Stimulated activated CD8-positive, alpha-beta memory T cell treated with anti-CD3 and anti-CD28 coated beads, Interleukin-12 subunit alpha, Interleukin-12 subunit beta, amount 100 ng/mL, for 4 hours (primary cell): ENCODE measurements around the gene ID4.
"Not testable (repeated sequence)": the region's sequence is repeated elsewhere in the genome, so short reads cannot be mapped to it uniquely, and the experiment has no call there.

ENCODE experiments used
- DNase-seq: peaks from one replicate; pipeline ENCODE4 v3.0.0-alpha.2; 2020; ENCODE audit warnings: low read depth

The ID4 gene

DNA sequence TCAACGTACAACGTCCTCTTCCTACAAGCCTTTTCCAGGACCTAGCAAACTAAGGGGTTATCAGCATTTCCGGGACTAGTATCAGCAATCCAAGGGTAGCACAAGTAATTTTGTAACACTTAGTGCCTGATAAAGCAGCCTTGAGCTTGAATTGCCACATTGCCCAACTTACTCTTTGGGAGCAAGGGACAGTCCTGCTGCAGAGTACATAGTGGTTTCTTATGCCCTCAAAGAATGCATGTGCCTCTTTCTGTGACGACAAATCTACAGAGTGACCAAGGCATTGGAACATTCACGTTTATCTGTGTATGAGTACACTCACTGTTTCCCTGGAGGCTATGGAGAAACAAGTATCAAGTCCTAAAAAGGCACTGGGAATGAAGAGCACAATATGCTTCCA is 3.2 kb upstream of the ID4 start:
- DNase-seq: no peak

GRCh38 chr6:19834858-19835257 is 2.3 kb upstream of the ID4 start:
- no peak for DNase-seq

DNA sequence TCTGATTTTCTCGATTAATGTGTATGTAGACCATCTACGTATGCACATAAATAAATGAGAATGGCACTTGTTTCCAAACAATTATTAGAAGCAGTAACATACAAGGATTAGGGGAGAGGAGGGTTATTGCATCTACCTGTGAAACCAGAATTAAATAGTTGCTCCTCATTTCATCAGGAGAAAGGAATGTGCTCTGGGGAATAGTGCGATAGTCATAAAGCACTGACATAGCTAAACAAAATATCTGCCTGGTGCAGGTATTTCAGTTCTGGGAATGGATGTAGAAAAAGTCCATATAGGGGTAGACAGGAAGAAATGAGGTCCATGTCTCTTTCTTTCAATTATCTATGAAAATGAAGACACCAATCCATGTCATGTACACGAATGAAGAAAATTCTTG is 1.6 kb upstream of the ID4 start:
- no peak for DNase-seq

DNA sequence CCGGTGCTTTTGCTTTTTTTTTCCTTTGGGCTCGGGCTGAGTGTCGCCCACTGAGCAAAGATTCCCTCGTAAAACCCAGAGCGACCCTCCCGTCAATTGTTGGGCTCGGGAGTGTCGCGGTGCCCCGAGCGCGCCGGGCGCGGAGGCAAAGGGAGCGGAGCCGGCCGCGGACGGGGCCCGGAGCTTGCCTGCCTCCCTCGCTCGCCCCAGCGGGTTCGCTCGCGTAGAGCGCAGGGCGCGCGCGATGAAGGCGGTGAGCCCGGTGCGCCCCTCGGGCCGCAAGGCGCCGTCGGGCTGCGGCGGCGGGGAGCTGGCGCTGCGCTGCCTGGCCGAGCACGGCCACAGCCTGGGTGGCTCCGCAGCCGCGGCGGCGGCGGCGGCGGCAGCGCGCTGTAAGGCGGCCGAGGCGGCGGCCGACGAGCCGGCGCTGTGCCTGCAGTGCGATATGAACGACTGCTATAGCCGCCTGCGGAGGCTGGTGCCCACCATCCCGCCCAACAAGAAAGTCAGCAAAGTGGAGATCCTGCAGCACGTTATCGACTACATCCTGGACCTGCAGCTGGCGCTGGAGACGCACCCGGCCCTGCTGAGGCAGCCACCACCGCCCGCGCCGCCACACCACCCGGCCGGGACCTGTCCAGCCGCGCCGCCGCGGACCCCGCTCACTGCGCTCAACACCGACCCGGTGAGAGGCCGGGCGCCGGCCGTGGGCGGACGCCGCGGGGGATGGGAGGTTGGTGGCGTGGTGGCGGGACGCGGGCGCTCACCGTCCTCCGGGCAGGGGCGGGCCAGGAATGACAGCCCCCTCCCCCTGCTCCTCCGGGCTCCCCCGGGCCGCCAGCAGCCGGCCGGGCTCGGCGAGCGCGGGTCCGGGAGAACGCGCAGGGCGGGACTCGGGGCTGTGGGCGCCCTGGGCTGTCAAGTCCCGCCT is 606 bp downstream of the ID4 start:
- no peak for DNase-seq

GRCh38 chr6:19838442-19839236 is 1.5 kb downstream of the ID4 start:
- DNase-seq: no peak

DNA sequence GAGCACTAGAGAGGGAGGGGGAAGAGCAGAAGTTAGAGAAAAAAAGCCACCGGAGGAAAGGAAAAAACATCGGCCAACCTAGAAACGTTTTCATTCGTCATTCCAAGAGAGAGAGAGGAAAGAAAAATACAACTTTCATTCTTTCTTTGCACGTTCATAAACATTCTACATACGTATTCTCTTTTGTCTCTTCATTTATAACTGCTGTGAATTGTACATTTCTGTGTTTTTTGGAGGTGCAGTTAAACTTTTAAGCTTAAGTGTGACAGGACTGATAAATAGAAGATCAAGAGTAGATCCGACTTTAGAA is 2.0 kb downstream of the ID4 start:
- no peak for DNase-seq

GRCh38 chr6:19839788-19840187 is 2.6 kb downstream of the ID4 start:
- no peak for DNase-seq

DNA sequence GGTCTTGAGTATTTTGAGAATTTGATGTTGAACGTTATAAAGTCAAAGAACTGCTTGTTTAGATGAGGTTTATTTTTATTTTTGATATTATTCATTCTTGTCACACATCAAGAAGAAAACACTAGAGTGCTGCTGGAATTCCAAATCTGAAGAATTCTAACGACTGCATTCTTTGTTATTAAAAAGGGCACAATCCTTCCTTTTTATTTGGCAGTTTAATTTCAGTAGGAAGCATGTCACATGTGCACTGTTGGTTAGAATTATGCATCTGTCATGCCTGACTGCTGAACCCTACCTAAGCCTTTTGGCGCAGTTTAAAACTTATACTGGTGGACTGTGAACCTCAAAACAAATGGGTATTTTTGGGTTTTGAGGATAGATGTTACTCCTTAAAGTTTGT is 4.0 kb downstream of the ID4 start:
- DNase-seq: no peak

DNA sequence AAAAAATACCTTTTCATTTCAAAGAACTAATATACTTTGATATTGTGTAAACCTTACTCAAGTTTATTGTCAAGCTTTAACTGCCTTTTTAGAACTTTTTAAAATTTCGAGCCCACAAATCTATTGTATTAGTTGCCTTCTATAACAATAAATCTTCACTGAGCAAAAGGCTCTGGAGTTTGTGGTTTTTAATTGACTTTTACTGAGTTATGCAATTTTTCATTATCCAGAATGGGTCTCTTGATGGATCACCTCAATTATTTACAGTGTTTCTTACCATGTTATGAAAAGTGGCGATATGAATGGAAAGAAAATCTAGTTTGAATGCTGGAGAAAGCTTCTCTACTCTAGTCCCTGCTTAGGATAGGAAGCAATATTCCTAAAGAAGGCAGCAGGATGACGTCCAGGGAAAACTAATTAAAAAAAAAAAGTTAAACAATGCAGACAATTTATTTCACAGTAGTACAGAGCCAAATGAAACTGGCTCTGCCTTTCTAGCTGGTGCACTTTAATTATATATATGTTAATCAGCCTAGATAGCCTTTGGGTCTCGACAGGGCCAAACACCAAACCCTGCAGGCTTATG is 5.0 kb downstream of the ID4 start:
- no peak for DNase-seq

DNA sequence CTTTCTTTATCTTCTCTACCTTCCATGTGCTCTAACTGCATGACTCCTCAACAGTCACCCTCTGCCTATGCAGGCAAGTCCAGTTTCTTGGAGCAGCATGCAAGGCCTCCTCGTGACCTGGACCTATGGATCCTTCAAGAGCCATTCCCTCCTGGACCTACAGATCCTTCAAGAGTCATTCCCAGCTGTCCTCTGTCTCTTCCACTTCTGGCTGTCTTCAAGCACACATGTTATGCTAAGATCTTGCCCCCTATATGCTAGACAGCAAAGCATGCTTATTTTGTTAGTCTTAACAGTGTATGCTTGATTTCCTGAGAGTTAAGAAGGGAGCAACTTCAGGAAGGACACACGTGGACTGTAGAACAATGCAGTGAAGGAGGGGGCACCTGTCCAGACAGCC is 7.5 kb downstream of the ID4 start:
- DNase-seq: no peak

DNA sequence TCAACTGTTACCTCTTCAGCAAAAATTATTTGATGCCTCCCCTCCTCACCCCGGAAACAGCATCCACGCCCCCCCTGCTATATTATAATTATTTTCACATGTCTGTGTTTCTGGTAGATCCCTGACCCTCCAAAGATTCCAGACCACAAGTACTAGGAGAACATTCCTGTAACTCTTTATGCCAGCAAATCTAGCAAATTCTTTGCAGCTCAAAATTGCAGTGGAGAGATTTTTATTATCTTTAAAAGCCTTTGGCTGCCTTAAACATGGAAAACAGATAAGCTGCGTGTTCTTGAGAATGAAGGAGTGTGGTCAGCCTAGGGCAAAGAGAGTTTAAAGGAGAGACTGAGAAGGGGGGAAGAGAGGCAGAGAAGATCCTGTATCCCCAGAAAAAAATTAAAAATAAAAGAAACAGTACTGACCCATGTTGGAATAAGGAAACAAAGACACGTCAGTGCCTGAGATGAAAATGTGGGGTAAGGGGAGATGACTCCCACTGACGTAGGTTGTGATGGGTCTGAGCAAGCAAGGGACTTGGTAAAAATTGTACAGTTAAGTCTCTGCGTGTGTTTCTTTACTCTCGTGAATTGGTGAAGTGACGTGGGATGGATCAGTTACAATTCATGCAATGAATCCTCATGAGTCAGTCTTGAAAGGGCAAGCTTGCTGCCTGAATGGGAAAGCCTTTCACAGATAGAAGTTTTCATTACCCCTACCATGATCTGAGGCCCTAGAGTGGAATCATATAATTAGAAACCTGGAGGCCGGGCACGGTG is 8.3 kb downstream of the ID4 start:
- DNase-seq: no peak

GRCh38 chr6:19848465-19849029 is 11.4 kb downstream of the ID4 start:
- DNase-seq: no peak

- no peak for DNase-seq
These were observed 12.0 kb downstream of the ID4 start for GRCh38 chr6:19849196-19849595.

DNA sequence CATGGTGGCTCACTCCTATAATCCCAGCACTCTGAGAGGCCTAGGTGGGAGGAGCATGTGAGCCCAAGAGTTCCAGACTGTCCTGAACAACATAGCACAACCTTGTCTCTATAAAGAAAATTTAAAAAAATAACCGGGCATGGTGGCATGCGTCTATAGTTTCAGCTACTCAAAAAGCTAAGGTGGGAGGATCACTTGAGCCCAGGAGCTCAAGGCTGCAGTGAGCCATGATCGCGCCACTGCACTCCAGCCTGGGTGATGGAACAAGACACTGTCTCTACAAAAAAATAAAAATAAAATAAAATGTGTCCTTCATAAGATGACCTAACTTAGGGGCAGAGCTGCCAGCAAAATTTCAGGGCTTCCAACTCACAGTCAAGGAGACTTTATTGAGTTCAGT is 12.6 kb downstream of the ID4 start:
- no peak for DNase-seq

- DNase-seq: no peak
These were observed 14.3 kb downstream of the ID4 start for GRCh38 chr6:19851241-19852089.

- DNase-seq: no peak
These were observed 14.9 kb downstream of the ID4 start for GRCh38 chr6:19852090-19852457.

- no peak for DNase-seq
These were observed 15.8 kb downstream of the ID4 start for GRCh38 chr6:19852927-19853326.

DNA sequence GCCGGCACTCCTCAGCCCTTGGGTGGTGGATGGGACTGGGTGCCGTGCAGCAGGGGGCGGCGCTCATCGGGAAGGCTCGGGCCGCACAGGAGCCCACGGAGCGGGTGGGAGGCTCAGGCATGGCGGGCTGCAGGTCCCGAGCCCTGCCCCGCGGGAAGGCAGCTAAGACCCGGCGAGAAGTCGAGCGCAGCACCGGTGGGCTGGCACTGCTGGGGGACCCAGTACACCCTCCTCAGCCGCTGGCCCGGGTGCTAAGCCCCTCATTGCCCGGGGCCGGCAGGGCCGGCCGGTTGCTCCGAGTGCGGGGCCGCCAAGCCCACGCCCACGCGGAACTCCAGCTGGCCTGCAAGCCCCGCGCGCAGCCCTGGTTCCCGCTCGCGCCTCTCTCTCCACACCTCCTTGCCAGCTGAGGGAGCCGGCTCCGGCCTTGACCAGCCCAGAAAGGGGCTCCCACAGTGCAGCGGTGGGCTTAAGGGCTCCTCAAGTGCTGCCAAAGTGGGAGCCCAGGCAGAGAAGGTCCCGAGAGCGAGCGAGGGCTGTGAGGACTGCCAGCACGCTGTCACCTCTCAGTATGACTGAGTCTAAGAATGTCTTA is 17.3 kb downstream of the ID4 start:
- not testable (repeated sequence) for DNase-seq

DNA sequence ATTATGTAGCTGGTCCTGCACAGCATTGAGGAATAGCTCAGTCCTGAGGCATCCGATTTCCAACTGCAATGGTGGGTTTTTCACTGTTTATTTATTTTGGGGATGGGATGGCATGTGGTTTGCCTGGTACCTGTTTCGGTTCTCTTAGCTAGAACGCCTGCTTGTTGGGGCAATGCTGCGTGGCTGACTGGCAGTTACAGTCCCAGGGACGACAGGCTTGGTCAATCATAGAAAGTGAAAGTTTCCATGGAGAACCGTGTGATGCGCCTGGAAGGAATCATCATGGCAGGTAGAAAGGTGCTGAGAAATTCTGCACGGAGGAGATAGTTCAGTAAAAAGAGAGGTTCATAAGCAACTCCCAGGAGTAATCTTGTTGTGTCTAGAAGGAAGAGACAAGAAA is 18.4 kb downstream of the ID4 start:
- no peak for DNase-seq

GRCh38 chr6:19857139-19857538 is 20.0 kb downstream of the ID4 start:
- no peak for DNase-seq

- DNase-seq: no peak
These were observed 20.5 kb downstream of the ID4 start for GRCh38 chr6:19857703-19858102.
